ENCODE data around the gene SHISAL1. TPM values are rescaled to one million over a fixed set of nuclear protein-coding genes. Genes with fewer than 3 reads are reported as not detected.
"Not testable (repeated sequence)": the region's sequence is repeated elsewhere in the genome, so short reads cannot be mapped to it uniquely, and the experiment has no call there.

Gene SHISAL1
- total RNA-seq, 1 donor from 2014 or later, result 7.6 TPM

DNA sequence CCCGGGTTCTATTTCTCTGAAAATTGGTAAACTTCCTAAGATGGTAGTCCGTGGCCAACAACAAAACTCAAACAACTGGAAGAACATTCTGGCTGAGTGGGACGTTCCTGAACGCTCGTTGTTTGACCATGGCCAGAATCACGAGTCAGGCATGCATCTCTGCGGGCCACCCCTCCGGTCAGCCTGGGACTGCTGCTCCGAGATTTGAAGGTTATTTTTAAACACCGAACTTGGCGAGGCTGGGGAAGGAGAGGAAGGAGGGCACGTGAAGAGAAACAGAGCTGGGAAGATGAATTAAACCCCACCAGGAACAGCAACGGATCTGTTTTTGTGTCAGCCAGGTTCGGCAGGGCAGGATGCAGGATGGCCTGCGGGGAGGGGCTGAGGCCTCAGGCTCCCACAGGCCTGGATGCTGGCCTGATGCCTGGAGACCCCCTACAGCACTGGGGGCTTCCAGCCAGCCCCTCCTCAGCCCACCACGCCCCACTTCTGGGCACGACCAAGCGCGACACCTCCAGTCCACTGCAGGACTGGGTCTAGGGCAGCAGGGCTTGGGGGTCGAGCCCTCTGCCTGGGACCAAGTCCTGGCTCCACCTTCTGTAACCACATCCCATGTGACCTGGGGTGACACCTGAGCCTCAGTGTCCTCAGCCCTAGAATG lies 5.1 kb downstream of the SHISAL1 start:
- no peaks in the 10 kb centered on the region for H3K36me3 ChIP-seq
- peaks cover 82% of the 10 kb centered on the region for H3K4me1 ChIP-seq
- TF ChIP-seq, protein P1, sequence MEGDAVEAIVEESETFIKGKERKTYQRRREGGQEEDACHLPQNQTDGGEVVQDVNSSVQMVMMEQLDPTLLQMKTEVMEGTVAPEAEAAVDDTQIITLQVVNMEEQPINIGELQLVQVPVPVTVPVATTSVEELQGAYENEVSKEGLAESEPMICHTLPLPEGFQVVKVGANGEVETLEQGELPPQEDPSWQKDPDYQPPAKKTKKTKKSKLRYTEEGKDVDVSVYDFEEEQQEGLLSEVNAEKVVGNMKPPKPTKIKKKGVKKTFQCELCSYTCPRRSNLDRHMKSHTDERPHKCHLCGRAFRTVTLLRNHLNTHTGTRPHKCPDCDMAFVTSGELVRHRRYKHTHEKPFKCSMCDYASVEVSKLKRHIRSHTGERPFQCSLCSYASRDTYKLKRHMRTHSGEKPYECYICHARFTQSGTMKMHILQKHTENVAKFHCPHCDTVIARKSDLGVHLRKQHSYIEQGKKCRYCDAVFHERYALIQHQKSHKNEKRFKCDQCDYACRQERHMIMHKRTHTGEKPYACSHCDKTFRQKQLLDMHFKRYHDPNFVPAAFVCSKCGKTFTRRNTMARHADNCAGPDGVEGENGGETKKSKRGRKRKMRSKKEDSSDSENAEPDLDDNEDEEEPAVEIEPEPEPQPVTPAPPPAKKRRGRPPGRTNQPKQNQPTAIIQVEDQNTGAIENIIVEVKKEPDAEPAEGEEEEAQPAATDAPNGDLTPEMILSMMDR (IDR thresholded peaks at IDR 0.05), result no peak
- no peak for TF ChIP-seq POLR2A (IDR thresholded peaks at IDR 0.05)
- peak; percentile 44 to 52 for TF ChIP-seq POLR2AphosphoS5 (IDR thresholded peaks at IDR 0.05; ENCODE audit: insufficient read depth in 1 of 2, low read depth in 1 of 2)
- no peaks in the 10 kb centered on the region for H3K9me3 ChIP-seq
- H3K27ac ChIP-seq, result peak overlapping the region; percentile 92
- H3K27me3 ChIP-seq, result no peaks in the 10 kb centered on the region
- DNase-seq (ENCODE audit: extremely low spot score in 2 of 2), result no peak
- no peak overlapping the region for H3K4me3 ChIP-seq
- intact Hi-C loops (cut with DNase I), result no loop called here

DNA sequence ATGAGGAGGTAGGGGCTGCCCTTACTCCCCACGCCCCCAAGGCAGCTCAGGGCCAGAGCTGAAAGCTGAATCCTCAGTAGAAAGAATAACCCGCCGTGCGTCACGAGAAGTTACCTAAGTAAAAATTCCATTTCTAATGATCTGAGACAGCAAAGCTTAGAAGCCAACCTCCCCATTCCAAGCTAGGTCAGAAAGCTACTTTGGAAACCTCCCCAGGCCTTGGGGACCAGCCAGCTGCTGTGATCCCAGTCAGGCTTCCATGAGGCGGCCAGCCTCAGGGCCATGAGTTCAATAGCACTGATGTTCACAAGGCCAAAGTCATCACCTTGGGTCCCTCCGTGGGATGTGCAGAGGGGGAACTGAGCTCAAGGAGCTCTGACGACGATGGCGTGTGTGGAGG lies 6.9 kb downstream of the SHISAL1 start:
- no peak overlapping the region for H3K4me3 ChIP-seq
- H3K27me3 ChIP-seq, result no peaks in the 10 kb centered on the region
- intact Hi-C loops (cut with DNase I), result no loop called here
- peak overlapping the region; percentile 92 for H3K27ac ChIP-seq
- H3K4me1 ChIP-seq, result peaks cover 66% of the 10 kb centered on the region
- H3K9me3 ChIP-seq, result no peaks in the 10 kb centered on the region
- no peaks in the 10 kb centered on the region for H3K36me3 ChIP-seq
- TF ChIP-seq POLR2AphosphoS5 (IDR thresholded peaks at IDR 0.05; ENCODE audit: insufficient read depth in 1 of 2, low read depth in 1 of 2) (peak; percentile 50 to 62), POLR2A (IDR thresholded peaks at IDR 0.05) (no peak)
- no peak for DNase-seq (ENCODE audit: extremely low spot score in 2 of 2)

DNA sequence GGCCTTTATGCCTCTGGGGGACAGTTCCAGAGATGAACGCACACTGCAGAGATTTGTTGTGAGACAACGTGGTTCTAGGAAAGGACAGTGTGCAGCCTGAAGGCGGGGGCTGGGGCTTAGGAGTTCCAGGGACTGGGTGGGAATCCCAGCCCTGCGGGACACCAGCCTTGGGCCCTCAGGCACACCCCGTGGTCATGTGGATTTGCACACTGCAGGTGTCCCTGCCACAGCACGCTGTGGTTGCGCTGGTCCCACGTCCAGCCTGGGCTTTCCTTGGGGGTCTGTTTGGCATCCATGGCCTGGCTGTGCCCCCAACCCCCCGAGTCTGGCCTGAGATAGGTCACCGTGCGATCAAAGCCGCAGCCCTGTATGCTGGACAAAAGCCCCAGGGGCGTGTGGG lies 7.3 kb downstream of the SHISAL1 start:
- H3K27ac ChIP-seq, result peak overlapping the region; percentile 92
- no peak for DNase-seq (ENCODE audit: extremely low spot score in 2 of 2)
- H3K4me3 ChIP-seq, result no peak overlapping the region
- peaks cover 62% of the 10 kb centered on the region for H3K4me1 ChIP-seq
- intact Hi-C loops (cut with DNase I), result no loop called here
- no peaks in the 10 kb centered on the region for H3K9me3 ChIP-seq
- H3K27me3 ChIP-seq, result no peaks in the 10 kb centered on the region
- H3K36me3 ChIP-seq, result no peaks in the 10 kb centered on the region
- TF ChIP-seq POLR2A (IDR thresholded peaks at IDR 0.05), result no peak
- TF ChIP-seq, protein P1 (IDR thresholded peaks at IDR 0.05), result no peak
- no peak for TF ChIP-seq POLR2AphosphoS5 (IDR thresholded peaks at IDR 0.05; ENCODE audit: insufficient read depth in 1 of 2, low read depth in 1 of 2)

DNA sequence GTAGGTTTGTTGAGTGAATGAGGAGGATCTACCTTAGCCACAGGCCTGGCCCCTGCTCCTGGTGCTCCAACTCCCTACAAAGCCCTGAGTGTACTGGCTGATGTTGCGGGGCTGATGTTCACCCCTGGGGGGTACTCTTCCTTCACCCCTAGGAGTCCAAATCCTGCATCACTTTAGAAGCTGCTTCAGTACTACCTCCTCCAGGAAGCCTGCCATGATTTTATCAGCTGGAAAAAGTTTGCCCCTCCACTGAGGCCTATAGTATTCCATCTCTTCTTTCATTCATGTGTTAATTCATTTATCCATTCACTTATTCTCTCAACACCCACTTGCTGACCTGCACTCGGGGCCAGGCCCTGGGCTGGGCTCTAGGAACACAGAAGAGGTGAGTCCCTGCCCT lies 7.8 kb downstream of the SHISAL1 start:
- no peaks in the 10 kb centered on the region for H3K27me3 ChIP-seq
- peak overlapping the region; percentile 92 for H3K27ac ChIP-seq
- no peak overlapping the region for H3K4me3 ChIP-seq
- no peak for DNase-seq (ENCODE audit: extremely low spot score in 2 of 2)
- H3K36me3 ChIP-seq, result no peaks in the 10 kb centered on the region
- intact Hi-C loops (cut with DNase I), result no loop called here
- H3K4me1 ChIP-seq, result peaks cover 57% of the 10 kb centered on the region
- no peak for TF ChIP-seq POLR2A (IDR thresholded peaks at IDR 0.05)
- TF ChIP-seq POLR2AphosphoS5 (IDR thresholded peaks at IDR 0.05; ENCODE audit: insufficient read depth in 1 of 2, low read depth in 1 of 2), result no peak
- TF ChIP-seq, protein P1 (IDR thresholded peaks at IDR 0.05), result no peak
- H3K9me3 ChIP-seq, result no peaks in the 10 kb centered on the region

DNA sequence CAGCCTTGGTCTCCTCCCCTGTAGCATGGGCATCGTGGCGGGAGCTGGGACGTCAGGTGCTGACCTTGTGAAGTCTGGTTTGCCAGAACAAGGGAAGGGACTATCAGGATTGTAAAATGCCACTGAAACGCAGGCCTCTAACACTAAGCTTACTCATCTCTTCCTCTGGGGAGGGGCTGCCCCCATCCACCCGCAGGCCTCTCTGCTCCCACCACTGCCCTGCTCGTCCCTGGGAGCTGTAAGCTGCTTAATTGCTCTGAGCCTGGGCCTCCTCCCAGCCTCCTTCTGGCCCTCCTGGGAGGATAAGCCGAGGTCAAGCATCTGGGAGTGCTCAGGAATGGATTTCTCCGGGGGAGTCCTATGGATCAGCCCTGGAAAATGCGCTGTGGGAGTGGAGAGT lies 8.4 kb downstream of the SHISAL1 start:
- H3K27ac ChIP-seq, result peak overlapping the region; percentile 92

DNA sequence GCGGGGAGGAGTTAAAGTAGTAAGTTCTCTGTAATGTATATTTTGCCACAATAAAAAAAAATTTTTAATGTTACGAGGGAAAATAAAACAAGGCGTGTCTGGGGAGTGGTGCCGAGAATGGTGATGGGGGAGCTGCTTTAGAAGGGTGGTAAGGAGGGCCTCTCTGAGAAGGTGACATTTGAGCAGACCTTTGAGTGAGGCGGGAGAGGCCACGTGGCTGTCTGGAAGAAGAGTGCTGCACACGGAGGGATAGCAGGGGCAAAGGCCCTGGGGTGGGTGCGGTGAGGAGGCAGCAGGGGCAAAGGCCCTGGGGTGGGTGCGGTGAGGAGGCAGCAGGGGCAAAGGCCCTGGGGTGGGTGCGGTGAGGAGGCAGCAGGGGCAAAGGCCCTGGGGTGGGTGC lies 10.4 kb downstream of the SHISAL1 start:
- H3K36me3 ChIP-seq; DNase-seq (ENCODE audit: extremely low spot score in 2 of 2); H3K9me3 ChIP-seq; H3K27me3 ChIP-seq; intact Hi-C loops (cut with DNase I); H3K4me3 ChIP-seq; H3K27ac ChIP-seq: not testable (repeated sequence)
- H3K4me1 ChIP-seq, result peaks cover 34% of the 10 kb centered on the region

More for the DNA sequence above, 8.4 kb downstream of the SHISAL1 start:
- Histone ChIP-seq H3K4me3 (no peak overlapping the region), H3K36me3 (no peaks in the 10 kb centered on the region), H3K27me3 (no peaks in the 10 kb centered on the region), H3K4me1 (peaks cover 51% of the 10 kb centered on the region), H3K9me3 (no peaks in the 10 kb centered on the region)
- TF ChIP-seq, protein P1 (IDR thresholded peaks at IDR 0.05), result no peak
- TF ChIP-seq POLR2AphosphoS5 (IDR thresholded peaks at IDR 0.05; ENCODE audit: insufficient read depth in 1 of 2, low read depth in 1 of 2), result peak; percentile 13 to 71
- no peak for DNase-seq (ENCODE audit: extremely low spot score in 2 of 2)
- intact Hi-C loops (cut with DNase I), result no loop called here
